Esophagus squamous epithelium (tissue), 4 donors: ENCODE data around the gene PKP3.

Experiments
- CTCF ChIP-seq, 6 experiments: fragments of 450-650 bp in 4 of 6; fragments of 200-600 bp in 2 of 6; sonication (generic) in 2 of 6; IDR thresholded peaks; one replicate each; pipeline ENCODE4 v1.5.1; 2016 to 2019; ENCODE audit warnings: antibody characterized with exemption in 6 of 6, mild to moderate bottlenecking in 4 of 6, moderate library complexity in 4 of 6
- POLR2A ChIP-seq, 4 donors: fragments of 450-650 bp; IDR thresholded peaks; one replicate each; pipeline ENCODE4 v1.6.1; 2017; ENCODE audit warnings: antibody characterized with exemption in 4 of 4, mild to moderate bottlenecking in 4 of 4, moderate library complexity in 3 of 4

GRCh38 chr11:444396-445144 lies 50.6 kb downstream of the PKP3 start:
- TF ChIP-seq CTCF (IDR thresholded peaks at IDR 0.05) (no peak), POLR2A (IDR thresholded peaks at IDR 0.05) (no peak)
